Measurements from ENCODE around the gene POLQ.
"Not testable (repeated sequence)": the region's sequence is repeated elsewhere in the genome, so short reads cannot be mapped to it uniquely, and the experiment has no call there.

DNA sequence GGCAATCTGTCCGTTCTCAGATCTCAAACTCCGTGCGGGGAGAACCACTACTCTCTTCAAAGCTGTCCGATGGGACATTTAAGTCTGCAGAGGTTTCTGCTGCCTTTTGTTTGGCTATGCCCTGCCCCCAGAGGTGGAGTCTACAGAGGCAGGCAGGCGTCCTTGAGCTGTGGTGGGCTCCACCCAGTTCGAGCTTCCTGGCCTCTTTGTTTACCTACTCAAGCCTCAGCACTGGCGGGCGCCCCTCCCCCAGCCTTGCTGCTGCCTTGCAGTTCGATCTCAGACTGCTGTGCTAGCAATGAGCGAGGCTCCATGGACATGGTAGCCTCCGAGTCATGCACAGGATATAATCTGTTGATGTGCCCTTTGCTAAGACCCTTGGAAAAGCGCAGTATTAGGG lies 94.0 kb downstream of the POLQ start:
- not testable (repeated sequence) for TF ChIP-seq EZH2 (IDR thresholded peaks at IDR 0.05); CEBPB (IDR thresholded peaks at IDR 0.05; ENCODE audit: low read depth); SIN3A (IDR thresholded peaks at IDR 0.05; ENCODE audit: low read depth); POLR2A (IDR thresholded peaks at IDR 0.05; ENCODE audit: borderline replicate concordance, extremely low read depth, insufficient read depth, insufficient read length); RAD21 (IDR thresholded peaks at IDR 0.05; ENCODE audit: low read depth); POLR2AphosphoS5 (IDR thresholded peaks at IDR 0.05; ENCODE audit: low read depth, low read length); ATF3 (IDR thresholded peaks at IDR 0.05); JUND (IDR thresholded peaks at IDR 0.05); EZH2phosphoT487 (IDR thresholded peaks at IDR 0.05; ENCODE audit: borderline replicate concordance); ZFX (IDR thresholded peaks at IDR 0.05); REST (IDR thresholded peaks at IDR 0.05; ENCODE audit: low read depth); EGR1 (IDR thresholded peaks at IDR 0.05; ENCODE audit: low read depth); SP1 (IDR thresholded peaks at IDR 0.05; ENCODE audit: low read depth)
- TF ChIP-seq, protein P1, sequence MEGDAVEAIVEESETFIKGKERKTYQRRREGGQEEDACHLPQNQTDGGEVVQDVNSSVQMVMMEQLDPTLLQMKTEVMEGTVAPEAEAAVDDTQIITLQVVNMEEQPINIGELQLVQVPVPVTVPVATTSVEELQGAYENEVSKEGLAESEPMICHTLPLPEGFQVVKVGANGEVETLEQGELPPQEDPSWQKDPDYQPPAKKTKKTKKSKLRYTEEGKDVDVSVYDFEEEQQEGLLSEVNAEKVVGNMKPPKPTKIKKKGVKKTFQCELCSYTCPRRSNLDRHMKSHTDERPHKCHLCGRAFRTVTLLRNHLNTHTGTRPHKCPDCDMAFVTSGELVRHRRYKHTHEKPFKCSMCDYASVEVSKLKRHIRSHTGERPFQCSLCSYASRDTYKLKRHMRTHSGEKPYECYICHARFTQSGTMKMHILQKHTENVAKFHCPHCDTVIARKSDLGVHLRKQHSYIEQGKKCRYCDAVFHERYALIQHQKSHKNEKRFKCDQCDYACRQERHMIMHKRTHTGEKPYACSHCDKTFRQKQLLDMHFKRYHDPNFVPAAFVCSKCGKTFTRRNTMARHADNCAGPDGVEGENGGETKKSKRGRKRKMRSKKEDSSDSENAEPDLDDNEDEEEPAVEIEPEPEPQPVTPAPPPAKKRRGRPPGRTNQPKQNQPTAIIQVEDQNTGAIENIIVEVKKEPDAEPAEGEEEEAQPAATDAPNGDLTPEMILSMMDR (IDR thresholded peaks at IDR 0.05 in 2 of 3, conservative IDR thresholded peaks at IDR 0.05 in 1 of 3; ENCODE audit: borderline replicate concordance in 1 of 3, insufficient read depth in 1 of 3, low read depth in 2 of 3, low read length in 2 of 3) = not testable (repeated sequence)
